Fibroblast of skin of left biceps (primary cell): ENCODE results near the gene NPB.

ENCODE experiments used
- DNase-seq, 2 experiments: peaks; one replicate each; pipeline ENCODE4 v3.0.0-alpha.2; 2013; ENCODE audit warnings: low read depth in 2 of 2

The NPB gene

GRCh38 chr17:81925860-81926450, 23.9 kb downstream of the NPB start:
- DNase-seq = no peak

GRCh38 chr17:81926451-81927151, 24.6 kb downstream of the NPB start:
- DNase-seq = peak; percentile 8 to 13

GRCh38 chr17:81927152-81927652, 25.2 kb downstream of the NPB start:
- DNase-seq = no peak

GRCh38 chr17:81927653-81928543, 25.9 kb downstream of the NPB start, which contains the start of gene MAFG:
TSS of gene MAFG (minus strand) at chr17:81927735. CDS start at chr17:81923185, 4,550 bp downstream.
- DNase-seq = peak; percentile 85

- DNase-seq = no peak
Observed at GRCh38 chr17:81928544-81929252, 26.7 kb downstream of the NPB start.

- DNase-seq = no peak
Observed at GRCh38 chr17:81929253-81930141, 27.5 kb downstream of the NPB start.

GRCh38 chr17:81930142-81931125, 28.4 kb downstream of the NPB start:
- no peak for DNase-seq

GRCh38 chr17:81931189-81931556, 29.1 kb downstream of the NPB start:
- no peak for DNase-seq

- DNase-seq = no peak
Observed at GRCh38 chr17:81931557-81932332, 29.7 kb downstream of the NPB start.

GRCh38 chr17:81932333-81932983, 30.4 kb downstream of the NPB start:
- no peak for DNase-seq

GRCh38 chr17:81933178-81933699, 31.2 kb downstream of the NPB start:
- no peak for DNase-seq

GRCh38 chr17:81934098-81934757, 32.2 kb downstream of the NPB start:
- DNase-seq = no peak

- DNase-seq = no peak
Observed at GRCh38 chr17:81934850-81935708, 33.0 kb downstream of the NPB start.

GRCh38 chr17:81935709-81936084, 33.7 kb downstream of the NPB start:
- DNase-seq = no peak

GRCh38 chr17:81939218-81939617, 37.2 kb downstream of the NPB start:
- DNase-seq = no peak

- DNase-seq = no peak
Observed at GRCh38 chr17:81939881-81940385, 37.9 kb downstream of the NPB start.
